Measurements from ENCODE around the gene NEK10.

DNA sequence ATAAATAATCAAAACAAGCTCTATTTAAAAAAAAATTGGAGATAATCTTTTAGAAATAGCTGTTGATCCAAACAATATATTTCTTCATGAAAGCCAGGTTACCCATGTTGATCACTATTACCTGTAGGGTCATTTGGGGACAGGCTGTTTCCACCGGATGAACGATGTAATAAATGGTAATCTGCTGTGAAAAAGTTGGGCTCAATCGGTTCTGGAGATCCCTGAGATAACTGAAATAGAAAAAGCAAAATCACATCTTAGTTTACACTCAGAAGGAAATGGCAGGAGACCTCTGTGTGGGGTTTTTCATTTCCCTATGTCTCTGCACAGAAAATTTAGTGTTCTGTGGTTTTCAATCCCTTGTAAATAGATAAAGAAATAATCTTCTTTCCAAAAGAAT, 249.5 kb downstream of the NEK10 start:
- TF ChIP-seq, protein P1, sequence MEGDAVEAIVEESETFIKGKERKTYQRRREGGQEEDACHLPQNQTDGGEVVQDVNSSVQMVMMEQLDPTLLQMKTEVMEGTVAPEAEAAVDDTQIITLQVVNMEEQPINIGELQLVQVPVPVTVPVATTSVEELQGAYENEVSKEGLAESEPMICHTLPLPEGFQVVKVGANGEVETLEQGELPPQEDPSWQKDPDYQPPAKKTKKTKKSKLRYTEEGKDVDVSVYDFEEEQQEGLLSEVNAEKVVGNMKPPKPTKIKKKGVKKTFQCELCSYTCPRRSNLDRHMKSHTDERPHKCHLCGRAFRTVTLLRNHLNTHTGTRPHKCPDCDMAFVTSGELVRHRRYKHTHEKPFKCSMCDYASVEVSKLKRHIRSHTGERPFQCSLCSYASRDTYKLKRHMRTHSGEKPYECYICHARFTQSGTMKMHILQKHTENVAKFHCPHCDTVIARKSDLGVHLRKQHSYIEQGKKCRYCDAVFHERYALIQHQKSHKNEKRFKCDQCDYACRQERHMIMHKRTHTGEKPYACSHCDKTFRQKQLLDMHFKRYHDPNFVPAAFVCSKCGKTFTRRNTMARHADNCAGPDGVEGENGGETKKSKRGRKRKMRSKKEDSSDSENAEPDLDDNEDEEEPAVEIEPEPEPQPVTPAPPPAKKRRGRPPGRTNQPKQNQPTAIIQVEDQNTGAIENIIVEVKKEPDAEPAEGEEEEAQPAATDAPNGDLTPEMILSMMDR (IDR thresholded peaks at IDR 0.05; ENCODE audit: extremely low read depth in 1 of 2, insufficient read depth in 1 of 2, low read depth in 1 of 2, low read length in 2 of 2) = no peak
- no peak for TF ChIP-seq POLR2A (IDR thresholded peaks at IDR 0.05; ENCODE audit: low read depth, low read length)
- TF ChIP-seq, protein P2, sequence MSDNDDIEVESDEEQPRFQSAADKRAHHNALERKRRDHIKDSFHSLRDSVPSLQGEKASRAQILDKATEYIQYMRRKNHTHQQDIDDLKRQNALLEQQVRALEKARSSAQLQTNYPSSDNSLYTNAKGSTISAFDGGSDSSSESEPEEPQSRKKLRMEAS (IDR thresholded peaks at IDR 0.05; ENCODE audit: insufficient read depth, insufficient read length) = no peak
- TF ChIP-seq JUN (IDR thresholded peaks at IDR 0.05; ENCODE audit: borderline replicate concordance, insufficient read depth, insufficient read length, low read depth) = no peak
- TF ChIP-seq POLR2AphosphoS5 (IDR thresholded peaks at IDR 0.05; ENCODE audit: insufficient read depth, low read depth, low read length) = no peak
- TF ChIP-seq EZH2 (IDR thresholded peaks at IDR 0.05; ENCODE audit: borderline replicate concordance, low read depth, low read length, severe bottlenecking) = no peak
- no peak for TF ChIP-seq MYC (IDR thresholded peaks at IDR 0.05; ENCODE audit: low read depth, low read length)
- no peak for TF ChIP-seq FOS (IDR thresholded peaks at IDR 0.05; ENCODE audit: borderline replicate concordance, insufficient read depth, low read length)
